CD4-positive, alpha-beta T cell (primary cell): ENCODE data around the gene ADAM30. TPM values are rescaled to one million over a fixed set of nuclear protein-coding genes. Genes with fewer than 3 reads are reported as not detected.

ENCODE experiments used
- ATAC-seq: fragments of 200-7000 bp; cut with Tn5 transposase; one replicate; pipeline ENCODE4 v1.10.0; 2022; ENCODE audit warnings: mild to moderate bottlenecking; ENCODE audit not compliant: poor library complexity
- CTCF ChIA-PET: fragments of 350-600 bp; sonication (Branson Sonifier 250); formaldehyde crosslinking; loops from one replicate; lab custom pipeline; 2021; ENCODE audit warnings: antibody characterized with exemption, inconsistent platforms; lab: Charles Lee
- POLR2A ChIA-PET: fragments of 350-600 bp; sonication (Branson Sonifier 250); formaldehyde crosslinking; loops from one replicate; lab custom pipeline; 2021; ENCODE audit warnings: antibody characterized with exemption, inconsistent platforms; lab: Charles Lee
- DNase-seq, 14 experiments: peaks; one replicate each; pipeline ENCODE4 v3.0.0-alpha.2; 2013 to 2020; ENCODE audit warnings: mixed read lengths in 2 of 14
- H3K27ac ChIP-seq, 2 donors: one replicate each; pipeline versions ENCODE4 v1.5.1 to v1.7.0; 2013; ENCODE audit warnings: low read length in 2 of 2, low read depth in 1 of 2, mild to moderate bottlenecking in 1 of 2
- H3K27me3 ChIP-seq, 2 experiments: 1 replicate in 1 of 2; 2 replicates in 1 of 2; pipeline versions ENCODE4 v1.6.1 to v1.7.0; 2013; ENCODE audit warnings: low read length in 2 of 2, control low read depth in 1 of 2, mild to moderate bottlenecking in 1 of 2, moderate library complexity in 1 of 2; ENCODE audit not compliant: insufficient read depth in 2 of 2, control insufficient read depth in 1 of 2
- H3K36me3 ChIP-seq: one replicate; pipeline ENCODE4 v1.6.1; 2013; ENCODE audit warnings: low read length, control low read depth; ENCODE audit not compliant: insufficient read depth
- H3K4me1 ChIP-seq: one replicate; pipeline ENCODE4 v1.6.1; 2013; ENCODE audit warnings: low read length, control low read depth; ENCODE audit not compliant: insufficient read depth
- H3K4me3 ChIP-seq: one replicate; pipeline ENCODE4 v1.5.1; 2013; ENCODE audit warnings: mild to moderate bottlenecking, low read length, moderate library complexity
- H3K9me3 ChIP-seq, 2 experiments: 1 replicate in 1 of 2; 2 replicates in 1 of 2; pipeline versions ENCODE4 v1.6.1 to v1.7.0; 2013; ENCODE audit warnings: low read length in 2 of 2, mild to moderate bottlenecking in 2 of 2, control low read depth in 1 of 2, moderate library complexity in 1 of 2; ENCODE audit not compliant: control insufficient read depth in 1 of 2, insufficient read depth in 1 of 2
- H3K27ac Mint-ChIP-seq: one replicate; pipeline ENCODE4 v1.8.0; 2020; ENCODE audit warnings: mixed read lengths
- H3K27me3 Mint-ChIP-seq: one replicate; pipeline ENCODE4 v1.8.0; 2021; ENCODE audit warnings: mixed read lengths
- H3K36me3 Mint-ChIP-seq: one replicate; pipeline ENCODE4 v1.8.0; 2021; ENCODE audit warnings: low read depth, mixed read lengths
- H3K4me1 Mint-ChIP-seq: one replicate; pipeline ENCODE4 v1.8.0; 2021; ENCODE audit warnings: low read depth, mixed read lengths
- H3K4me3 Mint-ChIP-seq: one replicate; pipeline ENCODE4 v1.8.0; 2020; ENCODE audit warnings: mild to moderate bottlenecking, mixed read lengths
- H3K9me3 Mint-ChIP-seq: one replicate; pipeline ENCODE4 v1.8.0; 2020; ENCODE audit warnings: mixed read lengths
- intact Hi-C, 2 experiments: fragments of 100-400 bp; cut with DNase I in 1 of 2; cut with micrococcal nuclease in 1 of 2; formaldehyde crosslinking; loops; one replicate each; pipeline versions ENCODE4 v1.15.1 to v1.9.0; 2023 to 2025; cut with DNase I, micrococcal nuclease
- total RNA-seq, 174 experiments: library from RNA in 2 of 174; stranded (reverse) in 2 of 174; gene quantifications; one replicate each; pipeline ENCODE4 v1.2.3 and lab custom pipeline; 2021 to 2026
- TF ChIP-seq, protein P1 (sequence below): fragments of 200-600 bp; IDR thresholded peaks from one replicate; pipeline ENCODE4 v1.8.0; 2022; ENCODE audit warnings: antibody characterized with exemption, mild to moderate bottlenecking

Gene ADAM30
- total RNA-seq, 2 experiments from 2014 or later: not detected

DNA sequence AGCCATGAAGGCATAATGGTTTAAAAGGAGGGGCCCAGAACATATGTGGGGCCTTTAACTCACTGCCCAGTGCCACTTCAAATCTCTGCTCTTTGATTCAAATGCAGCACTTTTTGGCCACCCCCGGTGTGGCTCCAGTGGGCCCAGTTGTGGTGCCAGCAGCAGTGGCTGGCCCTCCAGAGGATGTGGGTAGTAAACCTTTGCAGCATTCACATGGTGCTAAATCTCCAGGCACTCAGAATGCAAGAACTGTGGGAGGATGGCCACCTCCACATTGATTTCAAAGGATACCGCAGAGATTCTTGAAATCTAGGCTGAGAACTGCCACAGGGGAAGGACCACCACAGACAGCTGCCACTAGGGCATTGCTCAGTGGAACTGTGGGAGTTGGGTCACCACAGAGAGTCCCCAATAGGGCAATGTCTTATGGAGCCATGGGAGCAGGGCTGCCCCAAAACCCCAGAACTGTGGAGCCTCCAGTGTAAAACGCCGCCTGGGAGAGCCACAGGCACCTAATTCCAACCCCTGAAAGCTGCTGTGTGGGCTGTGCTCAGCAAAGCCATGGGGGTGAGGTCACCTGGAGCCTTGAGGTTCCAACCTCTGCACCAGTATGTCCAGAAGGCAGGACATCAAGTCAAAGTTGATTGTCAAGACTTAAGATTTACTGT lies 6.6 kb upstream of the ADAM30 start:
- intact Hi-C loops: no loop called here
- H3K4me3 ChIP-seq: no peak overlapping the region
- no peaks in the 10 kb centered on the region for H3K36me3 Mint-ChIP-seq
- H3K36me3 ChIP-seq: no peaks in the 10 kb centered on the region
- H3K27me3 Mint-ChIP-seq: no peaks in the 10 kb centered on the region
- TF ChIP-seq, protein P1, sequence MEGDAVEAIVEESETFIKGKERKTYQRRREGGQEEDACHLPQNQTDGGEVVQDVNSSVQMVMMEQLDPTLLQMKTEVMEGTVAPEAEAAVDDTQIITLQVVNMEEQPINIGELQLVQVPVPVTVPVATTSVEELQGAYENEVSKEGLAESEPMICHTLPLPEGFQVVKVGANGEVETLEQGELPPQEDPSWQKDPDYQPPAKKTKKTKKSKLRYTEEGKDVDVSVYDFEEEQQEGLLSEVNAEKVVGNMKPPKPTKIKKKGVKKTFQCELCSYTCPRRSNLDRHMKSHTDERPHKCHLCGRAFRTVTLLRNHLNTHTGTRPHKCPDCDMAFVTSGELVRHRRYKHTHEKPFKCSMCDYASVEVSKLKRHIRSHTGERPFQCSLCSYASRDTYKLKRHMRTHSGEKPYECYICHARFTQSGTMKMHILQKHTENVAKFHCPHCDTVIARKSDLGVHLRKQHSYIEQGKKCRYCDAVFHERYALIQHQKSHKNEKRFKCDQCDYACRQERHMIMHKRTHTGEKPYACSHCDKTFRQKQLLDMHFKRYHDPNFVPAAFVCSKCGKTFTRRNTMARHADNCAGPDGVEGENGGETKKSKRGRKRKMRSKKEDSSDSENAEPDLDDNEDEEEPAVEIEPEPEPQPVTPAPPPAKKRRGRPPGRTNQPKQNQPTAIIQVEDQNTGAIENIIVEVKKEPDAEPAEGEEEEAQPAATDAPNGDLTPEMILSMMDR: no peak
- no peaks in the 10 kb centered on the region for H3K27me3 ChIP-seq
- no peak overlapping the region for H3K4me3 Mint-ChIP-seq
- H3K9me3 Mint-ChIP-seq: peaks cover 12% of the 10 kb centered on the region
- DNase-seq (no peak), ATAC-seq (no peak)
- peaks cover 7 to 13% of the 10 kb centered on the region in 2 experiments for H3K9me3 ChIP-seq
- no peaks in the 10 kb centered on the region for H3K4me1 Mint-ChIP-seq
- no peaks in the 10 kb centered on the region for H3K4me1 ChIP-seq
- no peak overlapping the region for H3K27ac ChIP-seq
- CTCF ChIA-PET: no interaction called here
- no peak overlapping the region for H3K27ac Mint-ChIP-seq
- POLR2A ChIA-PET: no interaction called here

DNA sequence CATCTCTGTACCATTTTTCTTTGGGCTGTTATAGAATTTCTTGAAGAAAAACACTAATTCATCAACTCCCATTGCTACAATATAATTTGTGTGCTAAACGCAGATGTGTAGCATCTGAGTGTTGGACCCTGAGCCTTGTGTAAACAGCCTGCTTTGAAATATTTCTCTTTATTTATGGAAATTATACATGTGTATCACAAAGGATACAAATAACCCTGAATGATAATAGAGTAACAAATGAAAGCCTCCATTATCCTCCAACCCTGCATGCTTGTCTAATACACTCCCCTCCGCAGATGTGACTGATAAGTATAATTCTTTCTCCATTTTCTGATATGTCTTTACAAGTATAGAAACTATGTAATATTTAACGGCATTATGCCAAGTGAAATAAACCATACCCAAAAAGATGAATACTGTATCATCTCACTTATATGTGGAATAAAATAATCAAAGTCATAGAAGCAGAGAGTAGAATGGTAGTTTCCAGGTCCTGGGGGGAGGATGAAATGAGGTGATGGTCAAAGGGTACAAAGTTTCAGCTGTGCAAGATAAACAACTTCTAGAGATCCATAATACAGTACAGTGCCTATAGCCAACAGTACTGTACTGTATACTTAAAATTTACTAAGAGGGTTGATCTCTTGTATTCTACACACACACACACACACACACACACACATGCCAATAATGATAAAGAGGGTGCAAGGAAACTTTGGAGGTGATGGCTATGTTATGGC lies 2.8 kb upstream of the ADAM30 start:
- H3K36me3 Mint-ChIP-seq: no peaks in the 10 kb centered on the region
- no peaks in the 10 kb centered on the region for H3K36me3 ChIP-seq
- ChIA-PET POLR2A (no interaction called here), CTCF (no interaction called here)
- H3K27ac Mint-ChIP-seq: no peak overlapping the region
- no peaks in the 10 kb centered on the region for H3K9me3 Mint-ChIP-seq
- TF ChIP-seq, protein P1: no peak
- H3K4me1 ChIP-seq: no peaks in the 10 kb centered on the region
- no peaks in the 10 kb centered on the region for H3K4me1 Mint-ChIP-seq
- ATAC-seq (no peak), DNase-seq (no peak)
- peaks cover 0 to 6% of the 10 kb centered on the region in 2 experiments for H3K9me3 ChIP-seq
- H3K4me3 ChIP-seq: no peak overlapping the region
- no peaks in the 10 kb centered on the region for H3K27me3 Mint-ChIP-seq
- intact Hi-C loops: no loop called here
- H3K27me3 ChIP-seq: no peaks in the 10 kb centered on the region
- H3K27ac ChIP-seq: no peak overlapping the region
- H3K4me3 Mint-ChIP-seq: no peak overlapping the region

DNA sequence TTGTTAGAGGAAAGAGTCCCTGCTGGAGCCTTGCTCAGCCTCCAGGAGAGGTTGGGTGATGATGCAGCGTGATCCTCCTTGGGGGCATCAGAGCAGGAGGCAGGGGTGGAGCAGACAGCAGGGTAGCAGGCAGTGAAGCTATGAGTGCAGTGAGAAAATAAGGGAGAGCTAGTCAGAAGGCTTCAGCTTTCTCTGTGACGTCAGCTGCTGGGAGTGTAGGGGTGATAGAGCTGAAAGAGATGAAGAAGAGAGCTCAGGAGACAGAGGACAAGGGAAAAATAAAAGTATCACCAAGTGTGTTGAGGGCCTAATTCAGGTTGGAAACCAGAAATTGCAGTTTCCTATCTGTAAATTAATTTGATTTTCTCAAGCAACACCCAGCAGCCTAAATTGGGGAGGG lies 2.2 kb upstream of the ADAM30 start:
- Histone ChIP-seq H3K27me3 (no peaks in the 10 kb centered on the region), H3K36me3 (no peaks in the 10 kb centered on the region), H3K27ac (no peak overlapping the region), H3K4me1 (no peaks in the 10 kb centered on the region), H3K9me3 (peaks cover 0 to 6% of the 10 kb centered on the region in 2 experiments), H3K4me3 (no peak overlapping the region)
- POLR2A ChIA-PET: no interaction called here
- Mint-ChIP-seq H3K27me3 (no peaks in the 10 kb centered on the region), H3K36me3 (no peaks in the 10 kb centered on the region), H3K9me3 (no peaks in the 10 kb centered on the region), H3K4me1 (no peaks in the 10 kb centered on the region), H3K27ac (no peak overlapping the region), H3K4me3 (no peak overlapping the region)
- CTCF ChIA-PET: no interaction called here
- TF ChIP-seq, protein P1: no peak
- intact Hi-C loops: no loop called here
- ATAC-seq (no peak), DNase-seq (no peak)
